Fibroblast of skin of back (primary cell): ENCODE results near the gene PPDPF.

Source experiments
- DNase-seq: peaks from one replicate; pipeline ENCODE4 v3.0.0-alpha.2; 2013

PPDPF gene

GRCh38 chr20:63539092-63539430 lies 18.5 kb downstream of the PPDPF start:
- no peak for DNase-seq

GRCh38 chr20:63539441-63540370 lies 19.1 kb downstream of the PPDPF start:
- no peak for DNase-seq

GRCh38 chr20:63540417-63541186 lies 20.0 kb downstream of the PPDPF start:
- peak; percentile 42 for DNase-seq

GRCh38 chr20:63541371-63541770 lies 20.8 kb downstream of the PPDPF start:
- DNase-seq: no peak

GRCh38 chr20:63542031-63542559 lies 21.5 kb downstream of the PPDPF start:
- DNase-seq: no peak

- no peak for DNase-seq
Observed at GRCh38 chr20:63542696-63543095, 22.1 kb downstream of the PPDPF start.

GRCh38 chr20:63543131-63543530 lies 22.6 kb downstream of the PPDPF start:
- DNase-seq: no peak

- DNase-seq: no peak
Observed at GRCh38 chr20:63543733-63544132, 23.2 kb downstream of the PPDPF start.

GRCh38 chr20:63544241-63544957 lies 23.8 kb downstream of the PPDPF start:
- no peak for DNase-seq

GRCh38 chr20:63544958-63545516 lies 24.5 kb downstream of the PPDPF start:
- no peak for DNase-seq

GRCh38 chr20:63545814-63546213 lies 25.2 kb downstream of the PPDPF start:
- no peak for DNase-seq

GRCh38 chr20:63546256-63546955 lies 25.8 kb downstream of the PPDPF start:
- DNase-seq: no peak

- no peak for DNase-seq
Observed at GRCh38 chr20:63546956-63547724, 26.6 kb downstream of the PPDPF start.

- no peak for DNase-seq
Observed at GRCh38 chr20:63547725-63548480, 27.3 kb downstream of the PPDPF start, which contains the start of gene SRMS. Gene SRMS, minus strand, starts transcription at chr20:63547749. Its CDS starts 286 bp downstream, at chr20:63547463.

- DNase-seq: no peak
Observed at GRCh38 chr20:63548542-63548941, 28.0 kb downstream of the PPDPF start.

GRCh38 chr20:63549019-63549418 lies 28.5 kb downstream of the PPDPF start:
- no peak for DNase-seq

GRCh38 chr20:63549679-63550282 lies 29.2 kb downstream of the PPDPF start:
- DNase-seq: no peak

GRCh38 chr20:63551068-63551467 lies 30.5 kb downstream of the PPDPF start:
- DNase-seq: peak; percentile 8

GRCh38 chr20:63552481-63553249 lies 32.1 kb downstream of the PPDPF start:
- DNase-seq: peak; percentile 21
